Ovary (tissue), 3 donors: ENCODE results near the gene SESTD1.

Experiments
- CTCF ChIP-seq, 3 donors: fragments of 450-650 bp in 2 of 3; fragments of 200-600 bp in 1 of 3; IDR thresholded peaks; one replicate each; pipeline versions ENCODE4 v1.5.1 to v1.8.0; 2016 to 2022; ENCODE audit warnings: antibody characterized with exemption in 3 of 3, mild to moderate bottlenecking in 1 of 3
- EP300 ChIP-seq: sonication (generic); formaldehyde crosslinking; IDR thresholded peaks from one replicate; pipeline ENCODE4 v1.6.1; 2017; ENCODE audit warnings: antibody characterized with exemption
- POLR2A ChIP-seq: fragments of 450-650 bp; IDR thresholded peaks from one replicate; pipeline ENCODE4 v1.6.1; 2017; ENCODE audit warnings: antibody characterized with exemption, mild to moderate bottlenecking, moderate library complexity
- donor health status: DM: no; HTN: no; CAD: no.

- TF ChIP-seq CTCF (IDR thresholded peaks at IDR 0.05) (no peak), POLR2A (no peak), EP300 (no peak)
These were observed 38.2 kb downstream of the SESTD1 start for GRCh38 chr2:179226203-179226960.
